Astrocyte of the spinal cord (primary cell): Measurements from ENCODE around the gene OR52I2.

ENCODE experiments used
- DNase-seq: peaks from one replicate; pipeline ENCODE4 v3.0.0; 2011; ENCODE audit warnings: low read depth, low spot score
- H3K4me3 ChIP-seq: 2 replicates; pipeline ENCODE4 v1.5.1; 2011; ENCODE audit warnings: low read depth, mild to moderate bottlenecking, low read length, moderate library complexity
- CTCF ChIP-seq: IDR thresholded peaks from 2 replicates; pipeline ENCODE4 v1.5.1; 2012; ENCODE audit warnings: low read depth, mild to moderate bottlenecking, low read length, inconsistent platforms
- in situ Hi-C: cut with HindIII; loops from 2 replicates; pipeline ENCODE4 v1.10.0; 2017; ENCODE audit warnings: low sequenced_read_pairs

The OR52I2 gene

DNA sequence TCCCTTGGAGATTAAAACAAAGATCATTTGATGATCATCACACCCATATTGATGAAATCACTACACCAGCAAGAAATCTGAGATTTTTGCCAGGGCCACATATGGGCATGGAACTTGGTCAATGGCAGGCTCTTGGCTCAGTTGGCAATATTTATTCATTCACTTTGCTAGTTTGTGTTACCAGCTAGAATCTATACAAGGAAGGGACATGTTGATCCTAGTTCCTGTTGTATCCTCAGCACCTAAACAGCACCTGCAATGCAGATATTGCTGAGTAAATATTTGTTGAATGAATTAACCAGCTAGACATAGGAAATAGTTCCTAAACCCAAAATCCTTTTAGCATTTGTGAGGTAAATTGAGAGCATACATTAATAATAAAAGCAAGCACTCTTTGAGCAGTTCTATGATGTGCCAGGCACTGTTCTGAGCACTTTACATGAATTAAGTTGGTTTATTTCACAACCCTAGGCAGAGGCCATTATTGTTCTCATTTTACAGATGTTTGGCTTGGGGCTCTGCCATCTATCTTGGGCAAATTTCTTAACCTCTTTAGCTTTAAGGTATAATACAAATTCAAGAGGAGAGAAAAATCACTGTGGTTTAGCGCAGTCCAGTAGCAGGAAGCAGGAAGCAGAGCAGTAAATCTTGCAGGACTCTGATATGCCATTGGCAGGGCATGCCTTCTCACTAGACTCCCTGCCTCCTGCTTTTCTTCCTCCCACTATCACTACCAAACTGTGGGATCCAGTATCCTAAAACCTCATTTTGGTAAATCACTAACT, 24.9 kb downstream of the OR52I2 start:
- TF ChIP-seq CTCF = no peak
- in situ Hi-C loops = no loop called here
- peak; percentile 39 for DNase-seq
- no peak overlapping the region for H3K4me3 ChIP-seq

- H3K4me3 ChIP-seq = peak overlapping the region; percentile 77
- DNase-seq = peak; percentile 16
- in situ Hi-C loops = no loop called here
- TF ChIP-seq CTCF = no peak
Measured at GRCh38 chr11:4607096-4607495, 25.6 kb downstream of the OR52I2 start.

DNA sequence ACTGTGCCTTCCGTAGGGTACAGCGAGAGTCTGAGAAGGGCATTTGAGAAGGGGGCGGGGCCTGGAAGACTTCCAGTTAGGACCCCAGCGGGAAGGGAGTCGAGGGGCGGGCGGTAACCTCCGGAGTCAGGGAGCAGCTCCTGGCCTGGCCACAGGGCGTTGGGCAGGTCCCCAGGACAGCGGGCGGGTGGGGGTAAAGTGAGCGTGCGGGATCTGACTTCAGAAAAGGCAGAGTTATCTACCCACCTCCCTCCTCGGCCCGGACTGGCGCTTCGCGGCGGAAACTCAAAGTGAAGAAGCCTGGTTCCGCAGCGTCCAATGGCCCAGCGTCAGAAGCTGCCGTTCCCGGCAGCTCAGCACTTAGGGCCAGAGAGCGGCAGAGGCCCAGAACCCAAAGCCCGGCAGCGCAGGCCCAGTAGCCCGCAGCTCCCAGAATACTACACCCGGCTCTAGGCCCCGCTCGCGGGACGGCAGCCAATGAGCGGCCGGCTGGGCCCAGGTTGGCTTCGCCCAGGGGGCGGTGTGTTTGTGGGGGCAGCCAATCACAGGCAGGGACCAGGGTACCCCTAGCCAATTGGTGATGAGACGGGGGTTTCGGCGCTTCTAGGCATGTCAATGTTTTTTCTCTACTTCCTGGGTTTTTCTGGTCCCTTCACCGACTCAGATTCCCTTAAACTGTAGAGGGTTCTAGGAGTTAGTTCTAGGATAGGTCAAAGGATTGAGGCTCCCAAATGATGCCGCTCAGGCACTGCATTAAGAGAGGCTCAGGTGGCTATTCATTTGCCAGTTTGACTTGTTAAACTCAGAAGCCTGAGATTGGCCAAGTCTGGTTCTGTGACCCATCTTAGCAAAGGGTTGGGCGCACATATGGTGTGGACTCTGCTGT, 26.5 kb downstream of the OR52I2 start, which contains the start of gene TRIM68:
Gene TRIM68 (minus strand): TSS at position 451 of the 886 bp plus-strand sequence. CDS start 2,727 bp downstream, outside the sequence.
- in situ Hi-C loops = no loop called here
- H3K4me3 ChIP-seq = peak within 1 kb of the TSS; percentile 77
- no peak for TF ChIP-seq CTCF
- DNase-seq = peak; percentile 97

DNA sequence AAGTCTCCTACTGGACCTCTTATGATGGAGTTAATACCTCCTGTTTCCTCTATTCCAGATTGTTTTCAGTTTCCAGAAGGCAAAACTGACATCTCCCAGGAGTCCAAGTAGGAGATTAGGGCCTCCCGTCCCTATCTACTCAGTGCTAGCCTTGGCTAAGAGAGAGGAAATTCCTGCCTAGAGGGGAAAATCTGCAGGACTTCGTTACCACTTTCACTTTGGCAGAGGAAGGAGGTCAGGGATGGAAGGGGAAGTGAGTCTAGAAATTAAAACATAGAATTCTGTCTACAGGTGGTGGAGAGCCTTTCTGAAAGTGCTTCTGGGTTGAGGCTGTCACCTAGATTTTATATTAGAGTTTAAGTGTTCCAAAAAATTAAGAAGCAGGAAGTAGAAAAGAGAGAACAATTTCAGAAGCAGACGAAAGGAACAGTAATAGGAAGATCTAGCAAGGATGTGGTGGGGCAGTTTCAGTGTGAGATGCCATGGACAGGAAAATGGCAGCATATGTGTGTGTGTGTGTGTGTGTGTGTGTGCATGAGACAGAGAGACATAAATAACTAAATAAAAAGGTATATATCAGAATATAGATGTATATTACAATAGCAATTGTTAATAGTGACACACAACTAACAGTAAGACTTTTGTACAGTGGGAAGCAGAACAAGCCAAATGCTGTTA, 28.9 kb downstream of the OR52I2 start:
- in situ Hi-C loops = no loop called here
- TF ChIP-seq CTCF = no peak
- no peak overlapping the region for H3K4me3 ChIP-seq
- DNase-seq = no peak

DNA sequence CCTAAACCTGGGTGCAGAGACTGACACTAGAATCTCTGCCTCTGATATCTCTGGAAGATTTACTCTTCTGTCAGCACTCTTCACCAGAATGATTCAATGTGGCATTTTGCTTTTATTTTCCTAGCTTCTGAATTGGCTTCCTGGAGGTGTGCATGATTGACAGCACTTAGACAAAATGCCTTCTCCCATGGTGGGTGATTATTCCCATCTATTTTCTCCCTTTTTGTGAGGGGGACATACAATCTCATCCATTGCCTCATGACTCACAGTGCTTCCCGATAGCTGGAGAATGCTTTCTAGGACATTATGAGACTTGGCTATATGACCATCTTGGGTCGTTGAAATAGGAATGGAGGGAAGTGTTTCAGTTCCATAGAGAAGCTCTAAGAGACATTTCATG, 30.4 kb downstream of the OR52I2 start:
- TF ChIP-seq CTCF = no peak
- in situ Hi-C loops = no loop called here
- H3K4me3 ChIP-seq = no peak overlapping the region
- DNase-seq = no peak

DNA sequence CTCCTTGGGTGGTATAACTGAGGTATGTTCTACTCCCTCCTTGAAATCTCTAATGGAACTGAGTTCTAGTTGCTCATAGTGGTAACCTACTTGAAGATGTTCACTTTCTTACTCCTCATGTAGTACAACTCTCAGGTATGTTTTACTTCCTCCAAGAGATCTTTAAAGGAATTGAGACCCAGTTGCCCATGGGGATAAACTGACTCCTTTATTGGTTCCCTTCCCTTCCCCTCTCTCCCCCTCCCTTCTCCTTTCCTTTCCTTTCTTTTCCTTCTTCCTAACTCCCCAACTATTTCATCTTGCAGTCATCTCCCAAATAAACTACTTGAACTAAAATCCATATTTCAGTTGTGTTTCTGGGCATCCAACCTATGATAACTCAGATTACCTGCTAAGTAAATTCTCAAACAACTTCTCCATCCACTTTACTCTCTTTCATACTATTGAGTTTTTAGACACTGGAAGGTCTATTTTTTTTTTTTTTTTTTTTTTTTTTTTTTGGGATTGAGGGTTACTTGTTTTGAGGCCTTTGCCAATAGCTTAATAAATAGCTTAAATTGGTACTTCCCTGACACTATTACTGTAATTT, 34.4 kb downstream of the OR52I2 start:
- no peak for TF ChIP-seq CTCF
- in situ Hi-C loops = no loop called here
- DNase-seq = no peak
- no peak overlapping the region for H3K4me3 ChIP-seq
